ENCODE measurements around the gene LEF1.
"Not testable (repeated sequence)": the region's sequence is repeated elsewhere in the genome, so short reads cannot be mapped to it uniquely, and the experiment has no call there.

LEF1 gene

GRCh38 chr4:108013955-108014354 is 154.8 kb downstream of the LEF1 start:
- no peak overlapping the region for H3K27ac ChIP-seq
- H3K4me1 ChIP-seq (ENCODE audit: low read depth, poor library complexity, severe bottlenecking), result peaks cover 20% of the 10 kb centered on the region
- no peaks in the 10 kb centered on the region for H4K20me1 ChIP-seq (ENCODE audit: insufficient read depth)
- no peak overlapping the region for H3K9ac ChIP-seq
- no peaks in the 10 kb centered on the region for H3K27me3 ChIP-seq (ENCODE audit: insufficient read depth, low read depth)
- no peaks in the 10 kb centered on the region; the same call in 1 of the 2 replicates for H3K36me3 ChIP-seq (ENCODE audit: insufficient read depth)
- no peak overlapping the region for H3K4me3 ChIP-seq (IDR thresholded peaks at IDR 0.05; ENCODE audit: insufficient read depth, low read depth, low read length)
- no peaks in the 10 kb centered on the region for H3K79me2 ChIP-seq (ENCODE audit: insufficient read depth, low read depth)
- H2AFZ ChIP-seq (ENCODE audit: low read depth), result no peak overlapping the region
- no peak overlapping the region for H3K4me2 ChIP-seq
- no peak for TF ChIP-seq CTCF (conservative IDR thresholded peaks at IDR 0.05; ENCODE audit: low read depth, low read length)

- H3K36me3 ChIP-seq (ENCODE audit: insufficient read depth), result no peaks in the 10 kb centered on the region; the same call in 1 of the 2 replicates
- no peak overlapping the region for H3K4me3 ChIP-seq (IDR thresholded peaks at IDR 0.05; ENCODE audit: insufficient read depth, low read depth, low read length)
- TF ChIP-seq CTCF (conservative IDR thresholded peaks at IDR 0.05; ENCODE audit: low read depth, low read length), result no peak
- no peak overlapping the region for H3K9ac ChIP-seq
- H2AFZ ChIP-seq (ENCODE audit: low read depth), result no peak overlapping the region
- no peaks in the 10 kb centered on the region for H3K27me3 ChIP-seq (ENCODE audit: insufficient read depth, low read depth)
- no peaks in the 10 kb centered on the region for H3K79me2 ChIP-seq (ENCODE audit: insufficient read depth, low read depth)
- no peak overlapping the region for H3K4me2 ChIP-seq
- H3K27ac ChIP-seq, result no peak overlapping the region
- H4K20me1 ChIP-seq (ENCODE audit: insufficient read depth), result no peaks in the 10 kb centered on the region
- peaks cover 14% of the 10 kb centered on the region for H3K4me1 ChIP-seq (ENCODE audit: low read depth, poor library complexity, severe bottlenecking)
Measured at GRCh38 chr4:108013327-108013726, 155.4 kb downstream of the LEF1 start.

GRCh38 chr4:108012382-108012781 is 156.3 kb downstream of the LEF1 start:
- H3K36me3 ChIP-seq (ENCODE audit: insufficient read depth); H3K4me3 ChIP-seq (IDR thresholded peaks at IDR 0.05; ENCODE audit: insufficient read depth, low read depth, low read length); H3K27me3 ChIP-seq (ENCODE audit: insufficient read depth, low read depth); H3K4me1 ChIP-seq (ENCODE audit: low read depth, poor library complexity, severe bottlenecking); H4K20me1 ChIP-seq (ENCODE audit: insufficient read depth); H3K79me2 ChIP-seq (ENCODE audit: insufficient read depth, low read depth); H3K4me2 ChIP-seq; H3K27ac ChIP-seq; H3K9ac ChIP-seq; H2AFZ ChIP-seq (ENCODE audit: low read depth): not testable (repeated sequence)

- no peaks in the 10 kb centered on the region for H4K20me1 ChIP-seq (ENCODE audit: insufficient read depth)
- H3K4me2 ChIP-seq, result no peak overlapping the region
- no peak overlapping the region for H3K9ac ChIP-seq
- no peaks in the 10 kb centered on the region; the same call in 1 of the 2 replicates for H3K79me2 ChIP-seq (ENCODE audit: insufficient read depth, low read depth)
- H2AFZ ChIP-seq (ENCODE audit: low read depth), result no peak overlapping the region
- H3K27ac ChIP-seq, result no peak overlapping the region
- H3K36me3 ChIP-seq (ENCODE audit: insufficient read depth), result no peaks in the 10 kb centered on the region; the same call in 1 of the 2 replicates
- TF ChIP-seq CTCF (conservative IDR thresholded peaks at IDR 0.05; ENCODE audit: low read depth, low read length), result no peak
- H3K4me1 ChIP-seq (ENCODE audit: low read depth, poor library complexity, severe bottlenecking), result peaks cover 22% of the 10 kb centered on the region
- no peak overlapping the region for H3K4me3 ChIP-seq (IDR thresholded peaks at IDR 0.05; ENCODE audit: insufficient read depth, low read depth, low read length)
- H3K27me3 ChIP-seq (ENCODE audit: insufficient read depth, low read depth), result no peaks in the 10 kb centered on the region
Measured at GRCh38 chr4:108010167-108010566, 158.6 kb downstream of the LEF1 start.

GRCh38 chr4:108008721-108009120 is 160.0 kb downstream of the LEF1 start:
- Histone ChIP-seq H3K9ac (no peak overlapping the region), H3K27me3 (ENCODE audit: insufficient read depth, low read depth) (no peaks in the 10 kb centered on the region), H4K20me1 (ENCODE audit: insufficient read depth) (no peaks in the 10 kb centered on the region), H3K79me2 (ENCODE audit: insufficient read depth, low read depth) (no peaks in the 10 kb centered on the region; the same call in 1 of the 2 replicates), H2AFZ (ENCODE audit: low read depth) (no peak overlapping the region), H3K36me3 (ENCODE audit: insufficient read depth) (no peaks in the 10 kb centered on the region; the same call in 1 of the 2 replicates), H3K4me2 (no peak overlapping the region), H3K4me1 (ENCODE audit: low read depth, poor library complexity, severe bottlenecking) (peaks cover 22% of the 10 kb centered on the region), H3K4me3 (IDR thresholded peaks at IDR 0.05; ENCODE audit: insufficient read depth, low read depth, low read length) (no peak overlapping the region), H3K27ac (no peak overlapping the region)
- TF ChIP-seq CTCF (conservative IDR thresholded peaks at IDR 0.05; ENCODE audit: low read depth, low read length), result no peak

All from KMS-11 (cell line).